Measurements from ENCODE around the gene RAP1B.
A peak's percentile ranks its signal among the peaks of the same experiment; 100 is the strongest.
"Not testable (repeated sequence)": the region's sequence is repeated elsewhere in the genome, so short reads cannot be mapped to it uniquely, and the experiment has no call there.

The RAP1B gene

GRCh38 chr12:68637439-68637838, 26.7 kb downstream of the RAP1B start:
- DNase-seq: not testable (repeated sequence)

GRCh38 chr12:68638171-68638570, 27.5 kb downstream of the RAP1B start:
- DNase-seq: no peak

- no peak for DNase-seq
Measured at GRCh38 chr12:68638721-68639395, 28.2 kb downstream of the RAP1B start.

- no peak for DNase-seq
Measured at GRCh38 chr12:68639396-68639767, 28.7 kb downstream of the RAP1B start.

GRCh38 chr12:68641138-68641537, 30.4 kb downstream of the RAP1B start:
- DNase-seq: no peak

GRCh38 chr12:68646484-68646883, 35.8 kb downstream of the RAP1B start:
- no peak for DNase-seq

- no peak for DNase-seq
Measured at GRCh38 chr12:68647507-68647906, 36.8 kb downstream of the RAP1B start.

- no peak for DNase-seq
Measured at GRCh38 chr12:68648179-68648578, 37.5 kb downstream of the RAP1B start.

- DNase-seq: peak; percentile 8
Measured at GRCh38 chr12:68665016-68665569, 54.4 kb downstream of the RAP1B start.

GRCh38 chr12:68667291-68667690, 56.6 kb downstream of the RAP1B start:
- no peak for DNase-seq

GRCh38 chr12:68667896-68668295, 57.2 kb downstream of the RAP1B start:
- no peak for DNase-seq

GRCh38 chr12:68671179-68671578, 60.5 kb downstream of the RAP1B start:
- DNase-seq: no peak

- no peak for DNase-seq
Measured at GRCh38 chr12:68673788-68674187, 63.1 kb downstream of the RAP1B start.

- DNase-seq: no peak
Measured at GRCh38 chr12:68674376-68674775, 63.7 kb downstream of the RAP1B start.

GRCh38 chr12:68675101-68675842, 64.6 kb downstream of the RAP1B start:
- no peak for DNase-seq

- DNase-seq: not testable (repeated sequence)
Measured at GRCh38 chr12:68676854-68677253, 66.2 kb downstream of the RAP1B start.

- DNase-seq: no peak
Measured at GRCh38 chr12:68686262-68686594, 75.5 kb downstream of the RAP1B start.

- peak; percentile 99 for DNase-seq
Measured at GRCh38 chr12:68686595-68687521, 76.2 kb downstream of the RAP1B start, which contains the start of gene NUP107. NUP107 (plus strand) TSS chr12:68686978; CDS start chr12:68687066, 88 bp downstream.

GRCh38 chr12:68695454-68695853, 84.8 kb downstream of the RAP1B start:
- no peak for DNase-seq

GRCh38 chr12:68699486-68699885, 88.8 kb downstream of the RAP1B start:
- DNase-seq: no peak

Measured in NCI-H82 (cell line).